Muscle of arm (tissue), 12 donors: Measurements from ENCODE around the gene CRB2. TPM values are rescaled to one million over a fixed set of nuclear protein-coding genes. Genes with fewer than 3 reads are reported as not detected.

Experiments used
- DNase-seq: peaks from one replicate; pipeline ENCODE4 v3.0.0-alpha.2; 2013
- polyA plus RNA-seq, 12 donors: library from polyadenylated mRNA; unstranded; fragments of 120-200 nt; gene quantifications; one replicate each; pipeline ENCODE4 v1.2.1, GENCODE V29; 2013; ENCODE audit not compliant: insufficient read length in 12 of 12

Gene CRB2
- polyA plus RNA-seq, 12 donors: 0.08 to 0.29 (median 0.11) TPM; not detected in 2

GRCh38 chr9:123364241-123364824 is 8.3 kb downstream of the CRB2 start:
- no peak for DNase-seq

- DNase-seq: no peak
Measured at GRCh38 chr9:123365287-123365880, 9.4 kb downstream of the CRB2 start.

GRCh38 chr9:123365881-123366528 is 10.0 kb downstream of the CRB2 start:
- DNase-seq: no peak

- DNase-seq: no peak
Measured at GRCh38 chr9:123368023-123368422, 12.0 kb downstream of the CRB2 start.

- DNase-seq: no peak
Measured at GRCh38 chr9:123368536-123369153, 12.6 kb downstream of the CRB2 start.

GRCh38 chr9:123369296-123369695 is 13.3 kb downstream of the CRB2 start:
- DNase-seq: no peak

GRCh38 chr9:123370108-123370507 is 14.1 kb downstream of the CRB2 start:
- no peak for DNase-seq

- DNase-seq: no peak
Measured at GRCh38 chr9:123370526-123371227, 14.7 kb downstream of the CRB2 start.

- DNase-seq: no peak
Measured at GRCh38 chr9:123371228-123371584, 15.2 kb downstream of the CRB2 start.

GRCh38 chr9:123371805-123372590 is 16.0 kb downstream of the CRB2 start:
- DNase-seq: no peak

- DNase-seq: no peak
Measured at GRCh38 chr9:123372766-123373446, 16.9 kb downstream of the CRB2 start.

- no peak for DNase-seq
Measured at GRCh38 chr9:123373447-123373923, 17.5 kb downstream of the CRB2 start.

GRCh38 chr9:123373946-123374345 is 17.9 kb downstream of the CRB2 start:
- DNase-seq: no peak

GRCh38 chr9:123375469-123376132 is 19.6 kb downstream of the CRB2 start:
- DNase-seq: no peak

GRCh38 chr9:123376218-123377071 is 20.4 kb downstream of the CRB2 start:
- no peak for DNase-seq

- no peak for DNase-seq
Measured at GRCh38 chr9:123377211-123377971, 21.4 kb downstream of the CRB2 start.

- DNase-seq: no peak
Measured at GRCh38 chr9:123378025-123378424, 22.0 kb downstream of the CRB2 start.

GRCh38 chr9:123378956-123379660 is 23.1 kb downstream of the CRB2 start:
- no peak for DNase-seq
